Upper lobe of left lung (tissue), 4 donors: Measurements from ENCODE around the gene SNCAIP.
"Not testable (repeated sequence)": the region's sequence is repeated elsewhere in the genome, so short reads cannot be mapped to it uniquely, and the experiment has no call there.

Experiments used
- EP300 ChIP-seq, 4 donors: sonication (generic); formaldehyde crosslinking; IDR thresholded peaks; one replicate each; pipeline ENCODE4 v1.5.1; 2017; ENCODE audit warnings: antibody characterized with exemption in 4 of 4, control low read depth in 2 of 4
- POLR2A ChIP-seq, 4 donors: fragments of 450-650 bp; IDR thresholded peaks; one replicate each; pipeline ENCODE4 v1.5.1; 2016 to 2017; ENCODE audit warnings: antibody characterized with exemption in 4 of 4, mild to moderate bottlenecking in 2 of 4
- TF ChIP-seq, protein P1 (sequence below), 6 experiments: fragments of 450-650 bp in 4 of 6; fragments of 200-600 bp in 2 of 6; sonication (generic) in 2 of 6; IDR thresholded peaks; one replicate each; pipeline ENCODE4 v1.5.1; 2016 to 2019; ENCODE audit warnings: antibody characterized with exemption in 6 of 6

DNA sequence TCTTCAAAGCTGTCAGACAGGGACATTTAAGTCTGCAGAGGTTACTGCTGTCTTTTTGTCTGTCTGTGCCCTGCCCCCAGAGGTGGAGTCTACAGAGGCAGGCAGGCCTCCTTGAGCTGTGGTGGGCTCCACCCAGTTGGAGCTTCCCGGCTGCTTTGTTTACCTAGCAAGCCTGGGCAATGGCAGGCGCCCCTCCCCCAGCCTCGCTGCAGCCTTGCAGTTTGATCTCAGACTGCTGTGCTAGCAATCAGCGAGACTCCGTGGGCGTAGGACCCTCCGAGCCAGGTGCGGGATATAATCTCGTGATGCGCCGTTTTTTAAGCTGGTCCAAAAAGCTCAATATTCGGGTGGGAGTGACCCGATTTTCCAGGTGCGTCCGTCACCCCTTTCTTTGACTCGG is 70.9 kb downstream of the SNCAIP start:
- TF ChIP-seq, protein P1, sequence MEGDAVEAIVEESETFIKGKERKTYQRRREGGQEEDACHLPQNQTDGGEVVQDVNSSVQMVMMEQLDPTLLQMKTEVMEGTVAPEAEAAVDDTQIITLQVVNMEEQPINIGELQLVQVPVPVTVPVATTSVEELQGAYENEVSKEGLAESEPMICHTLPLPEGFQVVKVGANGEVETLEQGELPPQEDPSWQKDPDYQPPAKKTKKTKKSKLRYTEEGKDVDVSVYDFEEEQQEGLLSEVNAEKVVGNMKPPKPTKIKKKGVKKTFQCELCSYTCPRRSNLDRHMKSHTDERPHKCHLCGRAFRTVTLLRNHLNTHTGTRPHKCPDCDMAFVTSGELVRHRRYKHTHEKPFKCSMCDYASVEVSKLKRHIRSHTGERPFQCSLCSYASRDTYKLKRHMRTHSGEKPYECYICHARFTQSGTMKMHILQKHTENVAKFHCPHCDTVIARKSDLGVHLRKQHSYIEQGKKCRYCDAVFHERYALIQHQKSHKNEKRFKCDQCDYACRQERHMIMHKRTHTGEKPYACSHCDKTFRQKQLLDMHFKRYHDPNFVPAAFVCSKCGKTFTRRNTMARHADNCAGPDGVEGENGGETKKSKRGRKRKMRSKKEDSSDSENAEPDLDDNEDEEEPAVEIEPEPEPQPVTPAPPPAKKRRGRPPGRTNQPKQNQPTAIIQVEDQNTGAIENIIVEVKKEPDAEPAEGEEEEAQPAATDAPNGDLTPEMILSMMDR (IDR thresholded peaks at IDR 0.05): not testable (repeated sequence)
- TF ChIP-seq EP300, POLR2A (IDR thresholded peaks at IDR 0.05): not testable (repeated sequence)
